Esophagus squamous epithelium (tissue), 5 donors: ENCODE measurements around the gene MYO19. TPM values are rescaled to one million over a fixed set of nuclear protein-coding genes. Genes with fewer than 3 reads are reported as not detected.

Experiments used
- DNase-seq: peaks from one replicate; lab custom pipeline; 2025; lab: John Stamatoyannopoulos, UW
- H3K27ac ChIP-seq, 4 donors: fragments of 200-600 bp; sonication (generic); one replicate each; pipeline ENCODE4 v1.5.1; 2016 to 2019; ENCODE audit warnings: mild to moderate bottlenecking in 1 of 4
- H3K27me3 ChIP-seq, 4 donors: fragments of 200-600 bp; sonication (generic); 1 replicate in 3 of 4; 2 replicates in 1 of 4; pipeline versions ENCODE4 v1.5.1 to v1.6.0; 2017 to 2021; ENCODE audit warnings: antibody characterized with exemption in 1 of 4
- H3K36me3 ChIP-seq, 3 donors: fragments of 200-600 bp; sonication (generic); one replicate each; pipeline ENCODE4 v1.5.1; 2016 to 2019
- H3K4me1 ChIP-seq, 3 donors: fragments of 200-600 bp; sonication (generic); one replicate each; pipeline ENCODE4 v1.5.1; 2017 to 2019
- H3K4me3 ChIP-seq, 4 donors: fragments of 200-600 bp; sonication (generic); 1 replicate in 3 of 4; 2 replicates in 1 of 4; pipeline ENCODE4 v1.5.1; 2016 to 2019; ENCODE audit warnings: mild to moderate bottlenecking in 2 of 4, moderate library complexity in 1 of 4
- H3K9me3 ChIP-seq, 3 donors: fragments of 200-600 bp; sonication (generic); one replicate each; pipeline ENCODE4 v1.5.1; 2016 to 2019
- POLR2A ChIP-seq, 4 donors: fragments of 450-650 bp; IDR thresholded peaks; one replicate each; pipeline ENCODE4 v1.6.1; 2017; ENCODE audit warnings: antibody characterized with exemption in 4 of 4, mild to moderate bottlenecking in 4 of 4, moderate library complexity in 3 of 4
- WGBS, 2 donors: methylation state at CpG; one replicate each; pipeline ENCODE4 v1.1.5; 2018; 5-methylcytosine and 5-hydroxymethylcytosine counted together
- intact Hi-C: fragments of 100-400 bp; cut with DNase I; formaldehyde crosslinking; loops from one replicate; pipeline ENCODE4 v1.15.0; 2022
- total RNA-seq, 4 donors: library from RNA; depleted of rRNA; stranded (reverse); fragments of >200 nt; gene quantifications; one replicate each; pipeline ENCODE4 v1.1.0, GENCODE V29; 2016
- TF ChIP-seq, protein P1 (sequence below), 6 experiments: fragments of 450-650 bp in 4 of 6; fragments of 200-600 bp in 2 of 6; sonication (generic) in 2 of 6; IDR thresholded peaks; one replicate each; pipeline ENCODE4 v1.5.1; 2016 to 2019; ENCODE audit warnings: antibody characterized with exemption in 6 of 6, mild to moderate bottlenecking in 4 of 6, moderate library complexity in 4 of 6
- donor health status: DM: yes; HTN: yes; CAD: no.

MYO19 gene
- total RNA-seq, 4 donors from 2014 or later = 46.4 to 124 (median 88.5) TPM

DNA sequence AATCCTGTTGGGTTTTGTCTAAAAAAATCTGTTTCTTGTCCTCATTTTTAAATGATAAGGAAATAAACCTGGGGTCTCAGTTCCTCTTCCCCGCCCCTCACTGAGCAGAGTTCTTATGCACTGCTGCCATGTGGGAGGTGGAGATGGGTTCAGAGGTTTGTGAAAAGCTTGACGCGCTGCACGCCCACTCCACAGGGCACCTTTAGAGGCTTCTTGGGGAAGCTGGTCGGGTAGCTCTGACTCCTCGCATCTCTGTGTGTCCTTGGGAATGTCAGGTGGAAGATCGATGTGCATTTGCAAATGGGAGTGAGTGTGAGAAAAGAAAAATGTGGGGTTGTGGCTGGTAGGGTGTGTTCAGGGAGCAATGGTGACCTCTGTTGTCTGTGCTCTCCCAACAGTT is 52.8 kb downstream of the MYO19 start:
- intact Hi-C loops = no loop called here
- no peak overlapping the region for H3K27ac ChIP-seq
- H3K36me3 ChIP-seq = no peaks in the 10 kb centered on the region
- H3K9me3 ChIP-seq = no peaks in the 10 kb centered on the region
- H3K4me3 ChIP-seq = no peak overlapping the region
- 80 to 87% methylated on average over 7 of the region's 7 CpGs for WGBS, 2 donors
- peaks cover 0 to 22% (median 0%) of the 10 kb centered on the region in 4 donors for H3K27me3 ChIP-seq
- H3K4me1 ChIP-seq = peaks cover 10 to 25% (median 19%) of the 10 kb centered on the region in 3 donors
- no peak for DNase-seq
- TF ChIP-seq, protein P1, sequence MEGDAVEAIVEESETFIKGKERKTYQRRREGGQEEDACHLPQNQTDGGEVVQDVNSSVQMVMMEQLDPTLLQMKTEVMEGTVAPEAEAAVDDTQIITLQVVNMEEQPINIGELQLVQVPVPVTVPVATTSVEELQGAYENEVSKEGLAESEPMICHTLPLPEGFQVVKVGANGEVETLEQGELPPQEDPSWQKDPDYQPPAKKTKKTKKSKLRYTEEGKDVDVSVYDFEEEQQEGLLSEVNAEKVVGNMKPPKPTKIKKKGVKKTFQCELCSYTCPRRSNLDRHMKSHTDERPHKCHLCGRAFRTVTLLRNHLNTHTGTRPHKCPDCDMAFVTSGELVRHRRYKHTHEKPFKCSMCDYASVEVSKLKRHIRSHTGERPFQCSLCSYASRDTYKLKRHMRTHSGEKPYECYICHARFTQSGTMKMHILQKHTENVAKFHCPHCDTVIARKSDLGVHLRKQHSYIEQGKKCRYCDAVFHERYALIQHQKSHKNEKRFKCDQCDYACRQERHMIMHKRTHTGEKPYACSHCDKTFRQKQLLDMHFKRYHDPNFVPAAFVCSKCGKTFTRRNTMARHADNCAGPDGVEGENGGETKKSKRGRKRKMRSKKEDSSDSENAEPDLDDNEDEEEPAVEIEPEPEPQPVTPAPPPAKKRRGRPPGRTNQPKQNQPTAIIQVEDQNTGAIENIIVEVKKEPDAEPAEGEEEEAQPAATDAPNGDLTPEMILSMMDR (IDR thresholded peaks at IDR 0.05) = no peak
- no peak for TF ChIP-seq POLR2A (IDR thresholded peaks at IDR 0.05)

GRCh38 chr17:36475346-36475970 is 59.2 kb downstream of the MYO19 start:
- H3K4me3 ChIP-seq = no peak overlapping the region
- no peaks in the 10 kb centered on the region for H3K36me3 ChIP-seq
- H3K27ac ChIP-seq = no peak overlapping the region
- 40% methylated on average over 1 of the region's 4 CpGs; no CpG with 5 or more reads in 1 of the 2 donors for WGBS, 2 donors
- no peak for DNase-seq
- intact Hi-C loops = loop anchor here (10.0 kb wide), 1 partner anchor 511 kb away; no protein-coding TSS in a partner anchor
- H3K4me1 ChIP-seq = no peaks in the 10 kb centered on the region
- no peaks in the 10 kb centered on the region for H3K9me3 ChIP-seq
- no peak for TF ChIP-seq POLR2A (IDR thresholded peaks at IDR 0.05)
- TF ChIP-seq, protein P1 (IDR thresholded peaks at IDR 0.05) = no peak
- H3K27me3 ChIP-seq = peaks cover 0 to 47% (median 0%) of the 10 kb centered on the region in 4 donors

GRCh38 chr17:36474571-36474970 is 60.1 kb downstream of the MYO19 start:
- TF ChIP-seq POLR2A (IDR thresholded peaks at IDR 0.05) = no peak
- TF ChIP-seq, protein P1 (IDR thresholded peaks at IDR 0.05) = no peak
- H3K4me3 ChIP-seq = no peak overlapping the region
- no peak overlapping the region for H3K27ac ChIP-seq
- no peaks in the 10 kb centered on the region for H3K36me3 ChIP-seq
- no peaks in the 10 kb centered on the region for H3K4me1 ChIP-seq
- peaks cover 0 to 56% (median 0%) of the 10 kb centered on the region in 4 donors for H3K27me3 ChIP-seq
- H3K9me3 ChIP-seq = no peaks in the 10 kb centered on the region
- intact Hi-C loops = loop anchor here (10.0 kb wide), 1 partner anchor 510 kb away; no protein-coding TSS in a partner anchor
- DNase-seq = no peak
- 49 to 64% methylated on average over 2 to 7 of the region's 7 CpGs for WGBS, 2 donors

GRCh38 chr17:36470499-36470898 is 64.2 kb downstream of the MYO19 start:
- H3K4me1 ChIP-seq = no peaks in the 10 kb centered on the region
- H3K9me3 ChIP-seq = no peaks in the 10 kb centered on the region
- H3K36me3 ChIP-seq = no peaks in the 10 kb centered on the region
- intact Hi-C loops = loop anchor here (10.0 kb wide), 1 partner anchor 506 kb away; no protein-coding TSS in a partner anchor
- TF ChIP-seq POLR2A (IDR thresholded peaks at IDR 0.05) = no peak
- TF ChIP-seq, protein P1 (IDR thresholded peaks at IDR 0.05) = no peak
- DNase-seq = no peak
- no peak overlapping the region for H3K27ac ChIP-seq
- no peak overlapping the region for H3K4me3 ChIP-seq
- peaks cover 0 to 83% (median 0%) of the 10 kb centered on the region in 4 donors for H3K27me3 ChIP-seq

DNA sequence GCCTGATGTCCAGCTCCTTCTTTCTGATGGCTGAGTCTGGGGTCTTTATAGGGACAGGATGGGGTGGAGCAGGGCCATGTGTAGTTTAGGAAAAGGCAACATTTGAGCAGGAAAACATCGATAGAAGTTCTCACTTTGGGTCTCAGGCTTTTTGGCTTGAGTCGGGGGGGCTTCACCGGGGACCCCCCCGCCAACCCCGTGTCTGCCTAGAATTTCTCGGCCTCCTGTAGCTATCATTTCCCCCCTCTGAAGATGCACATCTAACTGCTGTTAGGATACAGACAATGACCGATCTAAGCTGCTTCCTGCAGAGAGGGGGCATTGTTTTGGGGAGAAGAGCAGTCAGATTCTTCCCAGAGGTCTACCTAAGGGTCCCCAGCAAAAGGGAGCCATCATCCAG is 64.9 kb downstream of the MYO19 start:
- intact Hi-C loops = loop anchor here (10.0 kb wide), 1 partner anchor 505 kb away; no protein-coding TSS in a partner anchor
- H3K4me1 ChIP-seq = no peaks in the 10 kb centered on the region
- H3K4me3 ChIP-seq = no peak overlapping the region
- no peak for DNase-seq
- 46 to 57% methylated on average over 1 to 5 of the region's 7 CpGs for WGBS, 2 donors
- no peaks in the 10 kb centered on the region for H3K36me3 ChIP-seq
- no peak overlapping the region for H3K27ac ChIP-seq
- TF ChIP-seq, protein P1 (IDR thresholded peaks at IDR 0.05) = no peak
- no peak for TF ChIP-seq POLR2A (IDR thresholded peaks at IDR 0.05)
- H3K27me3 ChIP-seq = peaks cover 0 to 85% (median 2%) of the 10 kb centered on the region in 4 donors
- H3K9me3 ChIP-seq = no peaks in the 10 kb centered on the region
